Measurements from ENCODE around the gene EXOC4.

- TF ChIP-seq CTCF (IDR thresholded peaks at IDR 0.05) (no peak), POLR2AphosphoS5 (IDR thresholded peaks at IDR 0.05) (no peak), POLR2A (IDR thresholded peaks at IDR 0.05) (no peak)
Observed at GRCh38 chr7:133999178-133999577, 746.3 kb downstream of the EXOC4 start.
